Measurements from ENCODE around the gene KCNC1.

The KCNC1 gene

GRCh38 chr11:17738151-17738973 lies 3.8 kb downstream of the KCNC1 start:
- no peak for DNase-seq

GRCh38 chr11:17739945-17740338 lies 5.4 kb downstream of the KCNC1 start:
- DNase-seq, result no peak

GRCh38 chr11:17740649-17741235 lies 6.2 kb downstream of the KCNC1 start:
- DNase-seq, result no peak

- DNase-seq, result no peak
Measured at GRCh38 chr11:17741487-17741886, 6.9 kb downstream of the KCNC1 start.

- no peak for DNase-seq
Measured at GRCh38 chr11:17742019-17742418, 7.4 kb downstream of the KCNC1 start.

GRCh38 chr11:17743026-17743807 lies 8.6 kb downstream of the KCNC1 start:
- DNase-seq, result no peak

GRCh38 chr11:17743808-17744119 lies 9.2 kb downstream of the KCNC1 start:
- no peak for DNase-seq

- DNase-seq, result no peak
Measured at GRCh38 chr11:17744151-17744940, 9.8 kb downstream of the KCNC1 start.

GRCh38 chr11:17745023-17745772 lies 10.6 kb downstream of the KCNC1 start:
- DNase-seq, result no peak

- DNase-seq, result no peak
Measured at GRCh38 chr11:17746096-17746495, 11.5 kb downstream of the KCNC1 start.

GRCh38 chr11:17747131-17747955 lies 12.8 kb downstream of the KCNC1 start:
- no peak for DNase-seq

- no peak for DNase-seq
Measured at GRCh38 chr11:17748044-17748443, 13.5 kb downstream of the KCNC1 start.

- DNase-seq, result no peak
Measured at GRCh38 chr11:17748761-17749721, 14.5 kb downstream of the KCNC1 start.

- DNase-seq, result no peak
Measured at GRCh38 chr11:17750013-17750800, 15.6 kb downstream of the KCNC1 start.

GRCh38 chr11:17750801-17751165 lies 16.2 kb downstream of the KCNC1 start:
- no peak for DNase-seq

- DNase-seq, result no peak
Measured at GRCh38 chr11:17751558-17751957, 17.0 kb downstream of the KCNC1 start.

- no peak for DNase-seq
Measured at GRCh38 chr11:17752144-17752543, 17.6 kb downstream of the KCNC1 start.

GRCh38 chr11:17753153-17753552 lies 18.6 kb downstream of the KCNC1 start:
- DNase-seq, result no peak

- no peak for DNase-seq
Measured at GRCh38 chr11:17753641-17754040, 19.1 kb downstream of the KCNC1 start.
